Measurements from ENCODE around the gene ABCC3. TPM values are rescaled to one million over a fixed set of nuclear protein-coding genes. Genes with fewer than 3 reads are reported as not detected.
A peak's percentile ranks its signal among the peaks of the same experiment; 100 is the strongest.

Gene ABCC3
- total and polyA plus RNA-seq, 3 experiments from 2014 or later: 0.37 to 0.69 TPM; not detected in 1

DNA sequence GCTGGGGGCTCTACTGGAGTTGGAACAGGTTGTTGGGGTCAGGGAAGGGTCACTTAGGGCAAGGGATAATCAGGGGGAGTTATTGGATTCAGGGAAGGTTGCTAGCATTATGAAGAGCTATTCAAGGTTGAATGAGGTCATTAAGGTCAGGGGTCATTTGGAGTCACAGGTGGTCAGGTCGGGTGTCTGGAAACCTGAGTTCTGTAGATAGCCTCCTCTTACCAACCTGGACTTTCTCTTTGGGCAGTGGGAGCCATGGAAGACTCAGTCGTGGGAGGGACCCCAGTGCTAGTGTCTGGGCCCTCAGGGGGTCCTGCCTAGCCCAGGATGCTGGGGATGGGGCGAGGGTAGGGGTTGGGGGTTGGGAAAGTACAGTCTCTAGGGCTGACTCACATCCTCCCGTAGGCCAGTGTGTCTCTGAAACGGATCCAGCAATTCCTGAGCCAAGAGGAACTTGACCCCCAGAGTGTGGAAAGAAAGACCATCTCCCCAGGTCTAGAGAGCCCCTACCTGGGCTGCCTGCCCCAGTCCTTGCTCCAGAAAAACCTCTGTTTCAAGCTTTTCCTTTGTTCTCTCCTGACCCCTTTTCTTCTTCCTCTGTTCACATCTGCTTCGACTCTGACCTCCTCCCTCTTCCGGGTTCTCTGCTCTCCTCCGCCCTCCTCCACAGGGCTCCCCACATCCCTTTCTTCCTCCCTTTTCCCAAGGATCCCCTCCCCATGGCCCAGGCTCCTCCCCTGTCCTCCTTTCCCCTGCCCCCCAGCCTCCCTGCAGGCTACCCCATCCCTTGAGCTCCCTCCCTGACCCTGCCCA is 33.5 kb downstream of the ABCC3 start:
- no peaks in the 10 kb centered on the region for H3K9me3 Mint-ChIP-seq
- H3K9me3 ChIP-seq (ENCODE audit: low read length): no peaks in the 10 kb centered on the region
- H3K4me3 Mint-ChIP-seq: no peak overlapping the region
- no peaks in the 10 kb centered on the region for H3K36me3 ChIP-seq (ENCODE audit: insufficient read depth, low read length)
- no peak for DNase-seq
- H3K4me1 ChIP-seq (ENCODE audit: insufficient read depth, low read length): no peaks in the 10 kb centered on the region
- POLR2A ChIA-PET: no interaction called here
- H3K27me3 ChIP-seq (ENCODE audit: insufficient read depth, low read length, poor library complexity, severe bottlenecking): no peaks in the 10 kb centered on the region
- H3K4me3 ChIP-seq (ENCODE audit: low read length): no peak overlapping the region
- H3K36me3 Mint-ChIP-seq: no peaks in the 10 kb centered on the region
- CTCF ChIA-PET: no interaction called here
- H3K27ac ChIP-seq (ENCODE audit: low read depth, low read length): no peak overlapping the region
- peak overlapping the region in 3 of 8 donors; percentile 33 to 56 (median 35) for H3K27ac Mint-ChIP-seq
- H3K27me3 Mint-ChIP-seq: no peaks in the 10 kb centered on the region
- no peaks in the 10 kb centered on the region for H3K4me1 Mint-ChIP-seq

GRCh38 chr17:50668838-50669581 is 34.3 kb downstream of the ABCC3 start:
- Histone ChIP-seq H3K36me3 (ENCODE audit: insufficient read depth, low read length) (no peaks in the 10 kb centered on the region), H3K27me3 (ENCODE audit: insufficient read depth, low read length, poor library complexity, severe bottlenecking) (no peaks in the 10 kb centered on the region), H3K27ac (ENCODE audit: low read depth, low read length) (no peak overlapping the region), H3K4me1 (ENCODE audit: insufficient read depth, low read length) (no peaks in the 10 kb centered on the region), H3K4me3 (ENCODE audit: low read length) (no peak overlapping the region), H3K9me3 (ENCODE audit: low read length) (no peaks in the 10 kb centered on the region)
- ChIA-PET POLR2A (no interaction called here), CTCF (no interaction called here)
- Mint-ChIP-seq H3K27ac (no peak overlapping the region), H3K9me3 (no peaks in the 10 kb centered on the region), H3K4me3 (no peak overlapping the region), H3K4me1 (no peaks in the 10 kb centered on the region), H3K27me3 (no peaks in the 10 kb centered on the region), H3K36me3 (no peaks in the 10 kb centered on the region)
- no peak for DNase-seq

DNA sequence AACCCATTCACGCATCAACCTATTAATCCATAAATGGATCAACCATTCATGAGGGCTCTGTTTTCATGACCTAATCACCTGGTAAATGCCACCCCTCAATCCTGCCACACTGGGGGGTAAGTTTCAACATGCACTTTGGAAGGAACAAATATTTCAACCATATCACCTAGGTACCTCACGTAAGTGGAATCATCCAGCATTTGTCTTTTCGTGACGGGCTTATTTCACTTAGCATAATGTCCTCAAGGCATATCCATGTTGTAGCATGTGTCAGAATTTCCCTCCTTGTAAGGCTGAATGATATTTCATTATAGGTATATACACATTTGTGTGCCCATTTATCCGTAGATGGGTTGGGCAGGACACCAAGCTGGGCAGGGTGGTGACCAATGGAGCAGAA is 37.4 kb downstream of the ABCC3 start:
- no peaks in the 10 kb centered on the region for H3K9me3 Mint-ChIP-seq
- H3K27me3 Mint-ChIP-seq: peaks cover 0 to 7% of the 10 kb centered on the region in 2 donors
- H3K36me3 ChIP-seq (ENCODE audit: insufficient read depth, low read length): no peaks in the 10 kb centered on the region
- H3K4me1 Mint-ChIP-seq: no peaks in the 10 kb centered on the region
- H3K4me3 ChIP-seq (ENCODE audit: low read length): no peak overlapping the region
- no peaks in the 10 kb centered on the region for H3K36me3 Mint-ChIP-seq
- H3K27ac ChIP-seq (ENCODE audit: low read depth, low read length): no peak overlapping the region
- no peak overlapping the region for H3K4me3 Mint-ChIP-seq
- no peak for DNase-seq
- ChIA-PET POLR2A (no interaction called here), CTCF (no interaction called here)
- H3K27ac Mint-ChIP-seq: no peak overlapping the region
- no peaks in the 10 kb centered on the region for H3K9me3 ChIP-seq (ENCODE audit: low read length)
- no peaks in the 10 kb centered on the region for H3K4me1 ChIP-seq (ENCODE audit: insufficient read depth, low read length)
- no peaks in the 10 kb centered on the region for H3K27me3 ChIP-seq (ENCODE audit: insufficient read depth, low read length, poor library complexity, severe bottlenecking)

GRCh38 chr17:50672831-50673551 is 38.3 kb downstream of the ABCC3 start:
- Histone ChIP-seq H3K9me3 (ENCODE audit: low read length) (no peaks in the 10 kb centered on the region), H3K4me1 (ENCODE audit: insufficient read depth, low read length) (no peaks in the 10 kb centered on the region), H3K27ac (ENCODE audit: low read depth, low read length) (no peak overlapping the region), H3K36me3 (ENCODE audit: insufficient read depth, low read length) (no peaks in the 10 kb centered on the region), H3K27me3 (ENCODE audit: insufficient read depth, low read length, poor library complexity, severe bottlenecking) (no peaks in the 10 kb centered on the region), H3K4me3 (ENCODE audit: low read length) (no peak overlapping the region)
- H3K4me1 Mint-ChIP-seq: no peaks in the 10 kb centered on the region
- H3K27ac Mint-ChIP-seq: no peak overlapping the region
- H3K9me3 Mint-ChIP-seq: no peaks in the 10 kb centered on the region
- CTCF ChIA-PET: no interaction called here
- POLR2A ChIA-PET: no interaction called here
- H3K4me3 Mint-ChIP-seq: no peak overlapping the region
- peaks cover 0 to 11% of the 10 kb centered on the region in 2 donors for H3K27me3 Mint-ChIP-seq
- no peaks in the 10 kb centered on the region for H3K36me3 Mint-ChIP-seq
- DNase-seq: no peak

DNA sequence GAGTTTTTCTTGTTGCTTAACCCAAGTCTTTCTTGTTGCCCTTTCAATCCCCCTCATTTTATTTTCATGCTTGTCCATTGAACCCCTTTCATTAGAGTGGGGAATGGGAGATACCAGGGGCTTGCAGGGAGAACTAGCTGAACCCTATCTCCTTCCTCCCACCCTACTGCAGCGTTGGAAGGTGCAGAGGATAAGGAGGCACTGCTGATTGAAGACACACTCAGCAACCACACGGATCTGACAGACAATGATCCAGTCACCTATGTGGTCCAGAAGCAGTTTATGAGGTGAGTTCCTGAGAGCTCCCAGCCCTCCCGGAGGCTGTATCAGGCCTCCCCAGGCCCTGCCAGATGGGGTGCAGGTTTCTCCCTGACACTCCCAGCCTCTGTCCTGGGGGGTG is 40.5 kb downstream of the ABCC3 start:
- DNase-seq: no peak
- no peaks in the 10 kb centered on the region for H3K27me3 ChIP-seq (ENCODE audit: insufficient read depth, low read length, poor library complexity, severe bottlenecking)
- Mint-ChIP-seq H3K4me3 (no peak overlapping the region), H3K27me3 (peaks cover 10 to 11% of the 10 kb centered on the region in 2 donors), H3K4me1 (no peaks in the 10 kb centered on the region), H3K9me3 (no peaks in the 10 kb centered on the region), H3K36me3 (no peaks in the 10 kb centered on the region), H3K27ac (no peak overlapping the region)
- POLR2A ChIA-PET: interaction anchor here (0.6 kb wide), 1 partner anchor 323 kb away, joined by 3 read pairs; no protein-coding TSS in a partner anchor
- no peaks in the 10 kb centered on the region for H3K4me1 ChIP-seq (ENCODE audit: insufficient read depth, low read length)
- H3K9me3 ChIP-seq (ENCODE audit: low read length): no peaks in the 10 kb centered on the region
- H3K27ac ChIP-seq (ENCODE audit: low read depth, low read length): no peak overlapping the region
- no peaks in the 10 kb centered on the region for H3K36me3 ChIP-seq (ENCODE audit: insufficient read depth, low read length)
- CTCF ChIA-PET: no interaction called here
- H3K4me3 ChIP-seq (ENCODE audit: low read length): no peak overlapping the region

DNA sequence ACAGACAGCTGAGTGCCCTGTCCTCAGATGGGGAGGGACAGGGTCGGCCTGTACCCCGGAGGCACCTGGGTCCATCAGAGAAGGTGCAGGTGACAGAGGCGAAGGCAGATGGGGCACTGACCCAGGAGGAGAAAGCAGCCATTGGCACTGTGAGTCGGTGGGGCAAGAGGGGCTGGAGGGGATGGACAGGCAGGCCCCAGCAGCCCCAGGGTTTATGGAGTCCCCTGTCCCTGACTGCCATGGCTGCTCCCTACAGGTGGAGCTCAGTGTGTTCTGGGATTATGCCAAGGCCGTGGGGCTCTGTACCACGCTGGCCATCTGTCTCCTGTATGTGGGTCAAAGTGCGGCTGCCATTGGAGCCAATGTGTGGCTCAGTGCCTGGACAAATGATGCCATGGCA is 40.9 kb downstream of the ABCC3 start:
- no peak overlapping the region for H3K4me3 Mint-ChIP-seq
- no peak overlapping the region for H3K27ac ChIP-seq (ENCODE audit: low read depth, low read length)
- no peaks in the 10 kb centered on the region for H3K4me1 Mint-ChIP-seq
- ChIA-PET POLR2A (no interaction called here), CTCF (no interaction called here)
- no peaks in the 10 kb centered on the region for H3K36me3 Mint-ChIP-seq
- H3K4me3 ChIP-seq (ENCODE audit: low read length): no peak overlapping the region
- no peak for DNase-seq
- H3K27me3 Mint-ChIP-seq: peaks cover 10 to 15% of the 10 kb centered on the region in 2 donors
- no peaks in the 10 kb centered on the region for H3K36me3 ChIP-seq (ENCODE audit: insufficient read depth, low read length)
- no peaks in the 10 kb centered on the region for H3K4me1 ChIP-seq (ENCODE audit: insufficient read depth, low read length)
- H3K27ac Mint-ChIP-seq: no peak overlapping the region
- no peaks in the 10 kb centered on the region for H3K9me3 ChIP-seq (ENCODE audit: low read length)
- H3K27me3 ChIP-seq (ENCODE audit: insufficient read depth, low read length, poor library complexity, severe bottlenecking): no peaks in the 10 kb centered on the region
- H3K9me3 Mint-ChIP-seq: no peaks in the 10 kb centered on the region

- Histone ChIP-seq H3K9me3 (ENCODE audit: low read length) (no peaks in the 10 kb centered on the region), H3K4me3 (ENCODE audit: low read length) (no peak overlapping the region), H3K4me1 (ENCODE audit: insufficient read depth, low read length) (no peaks in the 10 kb centered on the region), H3K27me3 (ENCODE audit: insufficient read depth, low read length, poor library complexity, severe bottlenecking) (no peaks in the 10 kb centered on the region), H3K27ac (ENCODE audit: low read depth, low read length) (no peak overlapping the region), H3K36me3 (ENCODE audit: insufficient read depth, low read length) (no peaks in the 10 kb centered on the region)
- ChIA-PET POLR2A (interaction anchor here (0.7 kb wide), 1 partner anchor 280 kb away, joined by 3 read pairs; no protein-coding TSS in a partner anchor), CTCF (no interaction called here)
- no peaks in the 10 kb centered on the region for H3K36me3 Mint-ChIP-seq
- DNase-seq: no peak
- no peaks in the 10 kb centered on the region for H3K9me3 Mint-ChIP-seq
- H3K27ac Mint-ChIP-seq: no peak overlapping the region
- peaks cover 3 to 4% (median 3%) of the 10 kb centered on the region in 3 donors for H3K4me1 Mint-ChIP-seq
- peaks cover 12 to 20% of the 10 kb centered on the region in 2 donors for H3K27me3 Mint-ChIP-seq
- no peak overlapping the region for H3K4me3 Mint-ChIP-seq
These were observed 41.6 kb downstream of the ABCC3 start for GRCh38 chr17:50676065-50676975.
